ENCODE results near the gene EFEMP2. TPM values are rescaled to one million over a fixed set of nuclear protein-coding genes. Genes with fewer than 3 reads are reported as not detected.

The EFEMP2 gene
- total RNA-seq, 2 experiments from 2014 or later = 7.2 to 7.6 TPM

DNA sequence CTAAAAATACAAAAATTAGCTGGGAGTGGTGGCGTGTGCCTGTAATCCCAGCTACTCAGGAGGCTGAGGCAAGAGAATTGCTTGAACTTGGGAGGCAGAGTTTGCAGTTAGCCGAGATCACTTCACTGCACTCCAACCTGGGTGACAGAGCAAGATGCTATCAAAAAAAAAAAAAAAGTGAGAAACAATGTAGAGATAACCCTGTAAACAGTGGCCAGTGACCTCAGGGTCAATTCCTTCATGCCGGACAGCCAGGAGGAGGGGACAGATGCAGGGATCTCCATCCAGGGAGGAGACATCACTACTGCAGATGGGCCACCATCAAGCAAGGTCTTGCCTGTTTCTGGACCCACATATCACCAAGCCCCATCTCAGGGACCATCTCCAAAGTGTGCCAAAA, 24.9 kb downstream of the EFEMP2 start:
- no peak overlapping the region for H3K4me2 ChIP-seq (ENCODE audit: low read length)
- CTCF ChIA-PET (ENCODE audit: unreplicated experiment) = no interaction called here
- no peaks in the 10 kb centered on the region for H3K79me2 ChIP-seq (ENCODE audit: insufficient read depth, low read depth, low read length)
- H3K9me3 ChIP-seq (ENCODE audit: low read length) = peaks cover 7% of the 10 kb centered on the region; the same call in 1 of the 2 replicates
- intact Hi-C loops (cut with micrococcal nuclease; ENCODE audit: unreplicated experiment) = no loop called here
- H4K20me1 ChIP-seq (ENCODE audit: insufficient read depth, low read length) = no peaks in the 10 kb centered on the region
- H3K4me3 ChIP-seq (ENCODE audit: low read depth, low read length, poor library complexity, severe bottlenecking) = no peak overlapping the region
- no peaks in the 10 kb centered on the region for H3K4me1 ChIP-seq (ENCODE audit: insufficient read depth, low read length, poor library complexity, severe bottlenecking)
- no peak overlapping the region for H2AFZ ChIP-seq (ENCODE audit: low read length)
- no peak for DNase-seq (ENCODE audit: low spot score)
- POLR2A ChIA-PET = interaction anchor here (0.6 to 1.0 kb wide), 2 partner anchors 11 to 518 kb away, joined by 4 read pairs; no protein-coding TSS in a partner anchor
- TF ChIP-seq, protein P1, sequence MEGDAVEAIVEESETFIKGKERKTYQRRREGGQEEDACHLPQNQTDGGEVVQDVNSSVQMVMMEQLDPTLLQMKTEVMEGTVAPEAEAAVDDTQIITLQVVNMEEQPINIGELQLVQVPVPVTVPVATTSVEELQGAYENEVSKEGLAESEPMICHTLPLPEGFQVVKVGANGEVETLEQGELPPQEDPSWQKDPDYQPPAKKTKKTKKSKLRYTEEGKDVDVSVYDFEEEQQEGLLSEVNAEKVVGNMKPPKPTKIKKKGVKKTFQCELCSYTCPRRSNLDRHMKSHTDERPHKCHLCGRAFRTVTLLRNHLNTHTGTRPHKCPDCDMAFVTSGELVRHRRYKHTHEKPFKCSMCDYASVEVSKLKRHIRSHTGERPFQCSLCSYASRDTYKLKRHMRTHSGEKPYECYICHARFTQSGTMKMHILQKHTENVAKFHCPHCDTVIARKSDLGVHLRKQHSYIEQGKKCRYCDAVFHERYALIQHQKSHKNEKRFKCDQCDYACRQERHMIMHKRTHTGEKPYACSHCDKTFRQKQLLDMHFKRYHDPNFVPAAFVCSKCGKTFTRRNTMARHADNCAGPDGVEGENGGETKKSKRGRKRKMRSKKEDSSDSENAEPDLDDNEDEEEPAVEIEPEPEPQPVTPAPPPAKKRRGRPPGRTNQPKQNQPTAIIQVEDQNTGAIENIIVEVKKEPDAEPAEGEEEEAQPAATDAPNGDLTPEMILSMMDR (conservative IDR thresholded peaks at IDR 0.05; ENCODE audit: low read length) = no peak
- TF ChIP-seq EZH2phosphoT487 (IDR thresholded peaks at IDR 0.05; ENCODE audit: borderline replicate concordance, low read depth, low read length) = no peak
- H3K27ac ChIP-seq (ENCODE audit: low read depth, low read length, poor library complexity, severe bottlenecking) = no peak overlapping the region
- H3K9me2 ChIP-seq (ENCODE audit: insufficient read depth, low read length) = no peaks in the 10 kb centered on the region
- no TSS peak for BruUV-seq (replicated peaks)
- peaks cover 21% of the 10 kb centered on the region for H3K36me3 ChIP-seq (ENCODE audit: insufficient read depth, low read length)

GRCh38 chr11:65844231-65844872, 28.2 kb downstream of the EFEMP2 start:
- no peaks in the 10 kb centered on the region for H3K4me1 ChIP-seq (ENCODE audit: insufficient read depth, low read length, poor library complexity, severe bottlenecking)
- H3K79me2 ChIP-seq (ENCODE audit: insufficient read depth, low read depth, low read length) = no peaks in the 10 kb centered on the region
- H3K9me3 ChIP-seq (ENCODE audit: low read length) = no peaks in the 10 kb centered on the region
- intact Hi-C loops (cut with micrococcal nuclease; ENCODE audit: unreplicated experiment) = no loop called here
- H3K9me2 ChIP-seq (ENCODE audit: insufficient read depth, low read length) = no peaks in the 10 kb centered on the region
- no peak overlapping the region for H3K27ac ChIP-seq (ENCODE audit: low read depth, low read length, poor library complexity, severe bottlenecking)
- CTCF ChIA-PET (ENCODE audit: unreplicated experiment) = no interaction called here
- no peak overlapping the region for H3K4me3 ChIP-seq (ENCODE audit: low read depth, low read length, poor library complexity, severe bottlenecking)
- no peak overlapping the region for H2AFZ ChIP-seq (ENCODE audit: low read length)
- no peak for DNase-seq (ENCODE audit: low spot score)
- H3K36me3 ChIP-seq (ENCODE audit: insufficient read depth, low read length) = no peaks in the 10 kb centered on the region
- POLR2A ChIA-PET = interaction anchor here (0.7 kb wide), 1 partner anchor 1455 kb away, joined by 4 read pairs; no protein-coding TSS in a partner anchor
- TF ChIP-seq, protein P1 (conservative IDR thresholded peaks at IDR 0.05; ENCODE audit: low read length) = no peak
- TF ChIP-seq EZH2phosphoT487 (IDR thresholded peaks at IDR 0.05; ENCODE audit: borderline replicate concordance, low read depth, low read length) = no peak
- no TSS peak for BruUV-seq (replicated peaks)
- no peak overlapping the region for H3K4me2 ChIP-seq (ENCODE audit: low read length)
- H4K20me1 ChIP-seq (ENCODE audit: insufficient read depth, low read length) = no peaks in the 10 kb centered on the region

DNA sequence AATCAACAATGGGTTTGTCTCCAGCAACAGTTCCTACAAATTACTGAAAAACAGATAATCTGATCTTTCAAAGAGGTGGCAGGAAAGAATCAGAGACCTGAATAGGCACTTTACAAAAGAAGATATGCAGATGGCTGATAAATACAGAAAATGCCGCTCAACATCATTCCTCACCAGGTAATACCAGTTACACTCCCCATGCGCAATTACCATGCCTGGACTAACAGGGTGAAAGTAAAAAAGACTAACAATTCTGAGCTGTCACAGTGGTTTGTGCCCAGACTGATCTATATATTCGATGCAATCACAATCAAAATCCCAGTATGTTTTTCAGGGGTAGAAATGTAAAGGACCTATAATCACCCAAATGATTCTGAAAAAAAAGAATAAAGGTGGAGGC, 28.8 kb downstream of the EFEMP2 start:
- Histone ChIP-seq H3K4me2 (ENCODE audit: low read length) (no peak overlapping the region), H3K4me3 (ENCODE audit: low read depth, low read length, poor library complexity, severe bottlenecking) (no peak overlapping the region), H2AFZ (ENCODE audit: low read length) (no peak overlapping the region), H4K20me1 (ENCODE audit: insufficient read depth, low read length) (no peaks in the 10 kb centered on the region), H3K36me3 (ENCODE audit: insufficient read depth, low read length) (no peaks in the 10 kb centered on the region), H3K9me2 (ENCODE audit: insufficient read depth, low read length) (no peaks in the 10 kb centered on the region), H3K79me2 (ENCODE audit: insufficient read depth, low read depth, low read length) (no peaks in the 10 kb centered on the region), H3K9me3 (ENCODE audit: low read length) (no peaks in the 10 kb centered on the region), H3K4me1 (ENCODE audit: insufficient read depth, low read length, poor library complexity, severe bottlenecking) (no peaks in the 10 kb centered on the region), H3K27ac (ENCODE audit: low read depth, low read length, poor library complexity, severe bottlenecking) (no peak overlapping the region)
- BruUV-seq (replicated peaks) = no TSS peak
- TF ChIP-seq, protein P1 (conservative IDR thresholded peaks at IDR 0.05; ENCODE audit: low read length) = no peak
- no peak for TF ChIP-seq EZH2phosphoT487 (IDR thresholded peaks at IDR 0.05; ENCODE audit: borderline replicate concordance, low read depth, low read length)
- CTCF ChIA-PET (ENCODE audit: unreplicated experiment) = no interaction called here
- intact Hi-C loops (cut with micrococcal nuclease; ENCODE audit: unreplicated experiment) = no loop called here
- no peak for DNase-seq (ENCODE audit: low spot score)
- POLR2A ChIA-PET = interaction anchor here (0.7 kb wide), 1 partner anchor 1454 kb away, joined by 4 read pairs; no protein-coding TSS in a partner anchor
